Tibial nerve (tissue), 4 donors: Measurements from ENCODE around the gene NSUN7. TPM values are rescaled to one million over a fixed set of nuclear protein-coding genes. Genes with fewer than 3 reads are reported as not detected.

Source experiments
- DNase-seq, 2 donors: peaks; one replicate each; pipeline ENCODE4 v3.0.0-alpha.2; 2019; ENCODE audit warnings: low spot score in 2 of 2
- H3K27ac ChIP-seq, 4 donors: fragments of 200-600 bp; sonication (generic) in 3 of 4; one replicate each; pipeline ENCODE4 v1.5.1; 2017 to 2019; ENCODE audit warnings: mild to moderate bottlenecking in 1 of 4
- H3K27me3 ChIP-seq, 2 donors: fragments of 200-600 bp; sonication (generic) in 1 of 2; one replicate each; pipeline versions ENCODE4 v1.5.1 to v1.6.0; 2017 to 2019
- H3K36me3 ChIP-seq, 3 donors: fragments of 200-600 bp; sonication (generic); one replicate each; pipeline ENCODE4 v1.5.1; 2018 to 2019
- H3K4me1 ChIP-seq, 4 donors: fragments of 200-600 bp; sonication (generic) in 3 of 4; one replicate each; pipeline ENCODE4 v1.5.1; 2017 to 2019
- H3K4me3 ChIP-seq, 4 donors: fragments of 200-600 bp; sonication (generic) in 3 of 4; one replicate each; pipeline ENCODE4 v1.5.1; 2017 to 2019; ENCODE audit warnings: mild to moderate bottlenecking in 1 of 4, moderate library complexity in 1 of 4
- H3K9me3 ChIP-seq, 4 donors: fragments of 200-600 bp; sonication (generic) in 3 of 4; one replicate each; pipeline ENCODE4 v1.5.1; 2017 to 2019
- CTCF ChIP-seq, 5 experiments: fragments of 200-600 bp in 3 of 5; fragments of 450-650 bp in 2 of 5; sonication (generic) in 3 of 5; IDR thresholded peaks; one replicate each; pipeline ENCODE4 v1.5.1; 2016 to 2019; ENCODE audit warnings: antibody characterized with exemption in 5 of 5, mild to moderate bottlenecking in 3 of 5, moderate library complexity in 2 of 5
- EP300 ChIP-seq, 2 donors: sonication (generic); formaldehyde crosslinking; IDR thresholded peaks; one replicate each; pipeline ENCODE4 v1.6.1; 2017; ENCODE audit warnings: antibody characterized with exemption in 2 of 2, mild to moderate bottlenecking in 1 of 2
- POLR2A ChIP-seq, 2 donors: fragments of 450-650 bp; IDR thresholded peaks; one replicate each; pipeline ENCODE4 v1.6.1; 2017; ENCODE audit warnings: antibody characterized with exemption in 2 of 2, mild to moderate bottlenecking in 2 of 2, moderate library complexity in 2 of 2
- WGBS, 2 donors: methylation state at CpG; one replicate each; pipeline ENCODE4 v1.1.5; 2018; 5-methylcytosine and 5-hydroxymethylcytosine counted together
- total RNA-seq, 4 donors: library from RNA; depleted of rRNA; stranded (reverse); fragments of >200 nt; gene quantifications; one replicate each; pipeline ENCODE4 v1.1.0, GENCODE V29; 2016

Gene NSUN7
- total RNA-seq, 4 donors from 2014 or later, result 2.0 to 3.1 (median 2.1) TPM; not detected in 1

GRCh38 chr4:40828661-40829060, 78.9 kb downstream of the NSUN7 start:
- DNase-seq, result no peak
- H3K36me3 ChIP-seq, result peaks cover 0 to 87% (median 0%) of the 10 kb centered on the region in 3 donors
- TF ChIP-seq EP300 (IDR thresholded peaks at IDR 0.05) (no peak), CTCF (IDR thresholded peaks at IDR 0.05) (no peak), POLR2A (IDR thresholded peaks at IDR 0.05) (no peak)
- no peak overlapping the region for H3K4me3 ChIP-seq
- no peak overlapping the region for H3K27ac ChIP-seq
- no peaks in the 10 kb centered on the region for H3K27me3 ChIP-seq
- H3K9me3 ChIP-seq, result no peaks in the 10 kb centered on the region
- no peaks in the 10 kb centered on the region for H3K4me1 ChIP-seq
- 79 to 85% methylated on average over 9 of the region's 9 CpGs for WGBS, 2 donors

- DNase-seq, result no peak
- 78 to 85% methylated on average over 4 of the region's 4 CpGs for WGBS, 2 donors
- no peaks in the 10 kb centered on the region for H3K27me3 ChIP-seq
- TF ChIP-seq EP300 (IDR thresholded peaks at IDR 0.05) (no peak), CTCF (IDR thresholded peaks at IDR 0.05) (no peak), POLR2A (IDR thresholded peaks at IDR 0.05) (no peak)
- H3K4me3 ChIP-seq, result no peak overlapping the region
- no peaks in the 10 kb centered on the region for H3K4me1 ChIP-seq
- peaks cover 0 to 87% (median 0%) of the 10 kb centered on the region in 3 donors for H3K36me3 ChIP-seq
- H3K9me3 ChIP-seq, result no peaks in the 10 kb centered on the region
- no peak overlapping the region for H3K27ac ChIP-seq
These were observed 79.8 kb downstream of the NSUN7 start for GRCh38 chr4:40829586-40829985.

- Histone ChIP-seq H3K36me3 (peaks cover 0 to 86% (median 0%) of the 10 kb centered on the region in 3 donors), H3K27me3 (no peaks in the 10 kb centered on the region), H3K4me1 (no peaks in the 10 kb centered on the region), H3K27ac (no peak overlapping the region), H3K9me3 (no peaks in the 10 kb centered on the region), H3K4me3 (no peak overlapping the region)
- TF ChIP-seq EP300 (IDR thresholded peaks at IDR 0.05), result no peak
- no peak for TF ChIP-seq CTCF (IDR thresholded peaks at IDR 0.05)
- TF ChIP-seq POLR2A (IDR thresholded peaks at IDR 0.05), result no peak
- DNase-seq, result no peak
- 75 to 79% methylated on average over 18 of the region's 18 CpGs for WGBS, 2 donors
These were observed 81.6 kb downstream of the NSUN7 start for GRCh38 chr4:40831146-40831907.

GRCh38 chr4:40832175-40832574, 82.4 kb downstream of the NSUN7 start:
- Histone ChIP-seq H3K36me3 (peaks cover 0 to 85% (median 0%) of the 10 kb centered on the region in 3 donors), H3K9me3 (no peaks in the 10 kb centered on the region), H3K27ac (no peak overlapping the region), H3K4me1 (no peaks in the 10 kb centered on the region), H3K27me3 (no peaks in the 10 kb centered on the region), H3K4me3 (no peak overlapping the region)
- no peak for TF ChIP-seq CTCF (IDR thresholded peaks at IDR 0.05)
- TF ChIP-seq EP300 (IDR thresholded peaks at IDR 0.05), result no peak
- TF ChIP-seq POLR2A (IDR thresholded peaks at IDR 0.05), result no peak
- 79 to 86% methylated on average over 11 of the region's 11 CpGs for WGBS, 2 donors
- DNase-seq, result no peak

- 97 to 99% methylated on average over 11 of the region's 11 CpGs for WGBS, 2 donors
- H3K4me1 ChIP-seq, result no peaks in the 10 kb centered on the region
- DNase-seq, result no peak
- TF ChIP-seq CTCF (IDR thresholded peaks at IDR 0.05) (no peak), EP300 (IDR thresholded peaks at IDR 0.05) (no peak), POLR2A (IDR thresholded peaks at IDR 0.05) (no peak)
- H3K27ac ChIP-seq, result no peak overlapping the region
- no peaks in the 10 kb centered on the region for H3K27me3 ChIP-seq
- H3K4me3 ChIP-seq, result no peak overlapping the region
- H3K36me3 ChIP-seq, result peaks cover 0 to 82% (median 0%) of the 10 kb centered on the region in 3 donors
- H3K9me3 ChIP-seq, result no peaks in the 10 kb centered on the region
These were observed 83.5 kb downstream of the NSUN7 start for GRCh38 chr4:40833212-40833611.
